H1 (cell line): Measurements from ENCODE around the gene EEIG1. TPM values are rescaled to one million over a fixed set of nuclear protein-coding genes. Genes with fewer than 3 reads are reported as not detected.

Source experiments
- SAP30 ChIP-seq: fragments of 300-600 bp; sonication (generic); IDR thresholded peaks from 2 replicates; pipeline ENCODE4 v1.7.1; 2012; ENCODE audit warnings: low read length, moderate library complexity, mild to moderate bottlenecking, inconsistent platforms; ENCODE audit not compliant: insufficient read depth, insufficient replicate concordance
- polyA plus RNA-seq, 7 experiments: library from polyadenylated mRNA; depleted of rRNA in 3 of 7; stranded (reverse) in 5 of 7; unstranded in 2 of 7; fragments of >200 nt in 5 of 7; fragments of 200-250 nt in 2 of 7; gene quantifications; 1 replicate in 5 of 7; 2 replicates in 1 of 7; 4 replicates in 1 of 7; pipeline versions ENCODE4 v1.2.1 to v1.2.3, GENCODE V29; 2011 to 2013; ENCODE audit warnings: missing spikeins in 2 of 7, mixed read lengths in 2 of 7
- total RNA-seq: library from RNA; stranded (reverse); fragmentation: NEBNext Ultra II Directional; extraction: Animal tissue kit (Norgen Biotek cat#: 25700); gene quantifications from 2 replicates; pipeline ENCODE4 v1.2.1, GENCODE V29; 2021
- TF ChIP-seq, protein P1 (sequence below): fragments of 300-600 bp; sonication (generic); IDR thresholded peaks from 2 replicates; pipeline ENCODE4 v1.7.1; 2012; ENCODE audit warnings: low read length, moderate library complexity, mild to moderate bottlenecking, inconsistent platforms; ENCODE audit not compliant: insufficient replicate concordance

Gene EEIG1
- total and polyA plus RNA-seq, 2 of the 8 experiments (the other 6 are each of a cell fraction or from before 2014, with no cell fraction given), result 29.8 to 50.8 TPM

DNA sequence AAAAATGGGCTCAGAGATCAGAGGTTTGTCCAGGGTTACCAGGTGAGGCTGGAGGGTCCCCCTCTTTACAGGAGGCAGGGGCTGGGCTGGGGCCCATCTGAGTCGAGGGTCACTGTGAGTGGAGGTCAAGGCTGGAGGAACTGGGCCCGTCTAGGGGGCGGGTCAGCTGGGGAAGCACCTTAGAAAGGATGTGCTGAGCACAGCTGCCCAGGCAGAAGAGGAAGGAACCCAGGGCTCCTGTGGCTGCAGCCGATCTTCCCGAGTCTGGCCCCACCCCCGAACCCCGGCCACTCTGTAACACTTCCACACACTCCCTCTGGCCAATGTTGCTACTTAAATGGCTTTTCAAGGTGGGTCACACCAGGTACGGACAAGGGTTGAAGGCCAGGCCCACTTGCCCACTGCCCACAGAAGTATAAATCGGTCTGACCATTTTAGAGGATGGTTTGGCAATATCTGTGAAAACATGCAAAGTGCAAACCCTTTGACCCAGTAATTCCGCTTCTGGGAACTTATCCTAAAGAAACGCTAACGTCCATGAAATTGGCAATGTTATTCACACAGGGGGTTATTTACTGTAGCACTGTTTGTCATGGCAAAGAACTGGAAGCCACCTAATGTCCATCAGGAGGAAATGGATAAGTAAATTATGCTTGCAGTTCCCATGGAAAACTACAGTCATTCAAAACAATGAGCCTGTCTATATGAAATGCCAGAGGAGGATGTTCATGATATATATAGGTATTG, 30.5 kb upstream of the EEIG1 start (continued):
- TF ChIP-seq, protein P1, sequence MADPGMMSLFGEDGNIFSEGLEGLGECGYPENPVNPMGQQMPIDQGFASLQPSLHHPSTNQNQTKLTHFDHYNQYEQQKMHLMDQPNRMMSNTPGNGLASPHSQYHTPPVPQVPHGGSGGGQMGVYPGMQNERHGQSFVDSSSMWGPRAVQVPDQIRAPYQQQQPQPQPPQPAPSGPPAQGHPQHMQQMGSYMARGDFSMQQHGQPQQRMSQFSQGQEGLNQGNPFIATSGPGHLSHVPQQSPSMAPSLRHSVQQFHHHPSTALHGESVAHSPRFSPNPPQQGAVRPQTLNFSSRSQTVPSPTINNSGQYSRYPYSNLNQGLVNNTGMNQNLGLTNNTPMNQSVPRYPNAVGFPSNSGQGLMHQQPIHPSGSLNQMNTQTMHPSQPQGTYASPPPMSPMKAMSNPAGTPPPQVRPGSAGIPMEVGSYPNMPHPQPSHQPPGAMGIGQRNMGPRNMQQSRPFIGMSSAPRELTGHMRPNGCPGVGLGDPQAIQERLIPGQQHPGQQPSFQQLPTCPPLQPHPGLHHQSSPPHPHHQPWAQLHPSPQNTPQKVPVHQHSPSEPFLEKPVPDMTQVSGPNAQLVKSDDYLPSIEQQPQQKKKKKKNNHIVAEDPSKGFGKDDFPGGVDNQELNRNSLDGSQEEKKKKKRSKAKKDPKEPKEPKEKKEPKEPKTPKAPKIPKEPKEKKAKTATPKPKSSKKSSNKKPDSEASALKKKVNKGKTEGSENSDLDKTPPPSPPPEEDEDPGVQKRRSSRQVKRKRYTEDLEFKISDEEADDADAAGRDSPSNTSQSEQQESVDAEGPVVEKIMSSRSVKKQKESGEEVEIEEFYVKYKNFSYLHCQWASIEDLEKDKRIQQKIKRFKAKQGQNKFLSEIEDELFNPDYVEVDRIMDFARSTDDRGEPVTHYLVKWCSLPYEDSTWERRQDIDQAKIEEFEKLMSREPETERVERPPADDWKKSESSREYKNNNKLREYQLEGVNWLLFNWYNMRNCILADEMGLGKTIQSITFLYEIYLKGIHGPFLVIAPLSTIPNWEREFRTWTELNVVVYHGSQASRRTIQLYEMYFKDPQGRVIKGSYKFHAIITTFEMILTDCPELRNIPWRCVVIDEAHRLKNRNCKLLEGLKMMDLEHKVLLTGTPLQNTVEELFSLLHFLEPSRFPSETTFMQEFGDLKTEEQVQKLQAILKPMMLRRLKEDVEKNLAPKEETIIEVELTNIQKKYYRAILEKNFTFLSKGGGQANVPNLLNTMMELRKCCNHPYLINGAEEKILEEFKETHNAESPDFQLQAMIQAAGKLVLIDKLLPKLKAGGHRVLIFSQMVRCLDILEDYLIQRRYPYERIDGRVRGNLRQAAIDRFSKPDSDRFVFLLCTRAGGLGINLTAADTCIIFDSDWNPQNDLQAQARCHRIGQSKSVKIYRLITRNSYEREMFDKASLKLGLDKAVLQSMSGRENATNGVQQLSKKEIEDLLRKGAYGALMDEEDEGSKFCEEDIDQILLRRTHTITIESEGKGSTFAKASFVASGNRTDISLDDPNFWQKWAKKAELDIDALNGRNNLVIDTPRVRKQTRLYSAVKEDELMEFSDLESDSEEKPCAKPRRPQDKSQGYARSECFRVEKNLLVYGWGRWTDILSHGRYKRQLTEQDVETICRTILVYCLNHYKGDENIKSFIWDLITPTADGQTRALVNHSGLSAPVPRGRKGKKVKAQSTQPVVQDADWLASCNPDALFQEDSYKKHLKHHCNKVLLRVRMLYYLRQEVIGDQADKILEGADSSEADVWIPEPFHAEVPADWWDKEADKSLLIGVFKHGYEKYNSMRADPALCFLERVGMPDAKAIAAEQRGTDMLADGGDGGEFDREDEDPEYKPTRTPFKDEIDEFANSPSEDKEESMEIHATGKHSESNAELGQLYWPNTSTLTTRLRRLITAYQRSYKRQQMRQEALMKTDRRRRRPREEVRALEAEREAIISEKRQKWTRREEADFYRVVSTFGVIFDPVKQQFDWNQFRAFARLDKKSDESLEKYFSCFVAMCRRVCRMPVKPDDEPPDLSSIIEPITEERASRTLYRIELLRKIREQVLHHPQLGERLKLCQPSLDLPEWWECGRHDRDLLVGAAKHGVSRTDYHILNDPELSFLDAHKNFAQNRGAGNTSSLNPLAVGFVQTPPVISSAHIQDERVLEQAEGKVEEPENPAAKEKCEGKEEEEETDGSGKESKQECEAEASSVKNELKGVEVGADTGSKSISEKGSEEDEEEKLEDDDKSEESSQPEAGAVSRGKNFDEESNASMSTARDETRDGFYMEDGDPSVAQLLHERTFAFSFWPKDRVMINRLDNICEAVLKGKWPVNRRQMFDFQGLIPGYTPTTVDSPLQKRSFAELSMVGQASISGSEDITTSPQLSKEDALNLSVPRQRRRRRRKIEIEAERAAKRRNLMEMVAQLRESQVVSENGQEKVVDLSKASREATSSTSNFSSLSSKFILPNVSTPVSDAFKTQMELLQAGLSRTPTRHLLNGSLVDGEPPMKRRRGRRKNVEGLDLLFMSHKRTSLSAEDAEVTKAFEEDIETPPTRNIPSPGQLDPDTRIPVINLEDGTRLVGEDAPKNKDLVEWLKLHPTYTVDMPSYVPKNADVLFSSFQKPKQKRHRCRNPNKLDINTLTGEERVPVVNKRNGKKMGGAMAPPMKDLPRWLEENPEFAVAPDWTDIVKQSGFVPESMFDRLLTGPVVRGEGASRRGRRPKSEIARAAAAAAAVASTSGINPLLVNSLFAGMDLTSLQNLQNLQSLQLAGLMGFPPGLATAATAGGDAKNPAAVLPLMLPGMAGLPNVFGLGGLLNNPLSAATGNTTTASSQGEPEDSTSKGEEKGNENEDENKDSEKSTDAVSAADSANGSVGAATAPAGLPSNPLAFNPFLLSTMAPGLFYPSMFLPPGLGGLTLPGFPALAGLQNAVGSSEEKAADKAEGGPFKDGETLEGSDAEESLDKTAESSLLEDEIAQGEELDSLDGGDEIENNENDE, result no peak
- no peak for TF ChIP-seq SAP30
